ENCODE results near the gene EP300. TPM values are rescaled to one million over a fixed set of nuclear protein-coding genes. Genes with fewer than 3 reads are reported as not detected.
"Not testable (repeated sequence)": the region's sequence is repeated elsewhere in the genome, so short reads cannot be mapped to it uniquely, and the experiment has no call there.

Gene EP300
- polyA plus RNA-seq, 6 donors from 2014 or later: 17.0 to 41.3 (median 20.1) TPM

DNA sequence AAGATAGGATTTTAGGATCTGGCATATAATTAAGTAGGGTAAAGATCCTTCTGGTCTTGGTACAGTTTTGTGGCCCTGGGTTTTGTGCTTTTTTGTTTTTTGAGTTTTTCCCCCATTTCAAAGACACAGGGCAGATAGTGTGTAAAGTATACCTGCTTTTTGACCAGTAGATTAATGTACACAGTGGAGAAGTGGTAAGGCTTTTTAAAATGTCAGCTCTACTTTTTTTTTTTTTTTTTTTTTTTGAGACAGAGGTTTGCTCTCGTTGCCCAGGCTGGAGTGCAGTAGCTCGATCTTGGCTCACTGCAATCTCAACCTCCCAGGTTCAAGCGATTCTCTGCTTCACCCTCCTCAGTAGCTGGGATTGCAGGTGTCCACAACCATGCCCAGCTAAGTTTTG is 4.0 kb downstream of the EP300 start:
- Mint-ChIP-seq H3K4me3 (peak overlapping the region; percentile 12 to 99 (median 77)), H3K4me1 (peaks cover 48 to 77% (median 70%) of the 10 kb centered on the region in 3 donors), H3K27me3 (no peaks in the 10 kb centered on the region), H3K36me3 (peaks cover 6 to 10% of the 10 kb centered on the region in 2 donors), H3K9me3 (no peaks in the 10 kb centered on the region), H3K27ac (peak overlapping the region in 4 of 6 donors; percentile 26 to 69 (median 50))
- no peak for DNase-seq
- no peak for ATAC-seq (ENCODE audit: low read depth in 2 of 2)

DNA sequence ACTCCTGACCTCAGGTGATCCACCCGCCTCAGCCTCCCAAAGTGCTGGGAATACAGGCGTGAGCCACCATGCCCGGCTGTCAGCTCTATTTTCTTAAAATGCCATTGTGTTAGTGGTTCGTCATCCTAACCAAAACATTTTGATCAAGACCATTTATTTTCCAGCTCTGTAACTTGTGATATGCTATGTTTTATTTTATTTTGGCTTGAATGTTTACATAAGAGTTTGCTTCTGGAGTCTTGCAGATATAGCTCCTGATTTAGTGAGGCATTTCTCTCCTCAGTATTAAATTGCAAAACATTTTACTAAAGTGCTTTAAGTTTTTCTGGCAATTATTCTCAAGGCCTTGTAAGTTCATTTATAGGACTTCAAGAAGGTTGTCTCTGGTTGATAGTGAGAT is 4.4 kb downstream of the EP300 start:
- H3K4me3 Mint-ChIP-seq: peak overlapping the region; percentile 5 to 99 (median 74)
- peak overlapping the region in 2 of 6 donors; percentile 31 to 69 for H3K27ac Mint-ChIP-seq
- peaks cover 2 to 10% of the 10 kb centered on the region in 2 donors for H3K36me3 Mint-ChIP-seq
- ATAC-seq (ENCODE audit: low read depth in 2 of 2) (no peak), DNase-seq (no peak)
- peaks cover 46 to 82% (median 75%) of the 10 kb centered on the region in 3 donors for H3K4me1 Mint-ChIP-seq
- no peaks in the 10 kb centered on the region for H3K9me3 Mint-ChIP-seq
- H3K27me3 Mint-ChIP-seq: no peaks in the 10 kb centered on the region

DNA sequence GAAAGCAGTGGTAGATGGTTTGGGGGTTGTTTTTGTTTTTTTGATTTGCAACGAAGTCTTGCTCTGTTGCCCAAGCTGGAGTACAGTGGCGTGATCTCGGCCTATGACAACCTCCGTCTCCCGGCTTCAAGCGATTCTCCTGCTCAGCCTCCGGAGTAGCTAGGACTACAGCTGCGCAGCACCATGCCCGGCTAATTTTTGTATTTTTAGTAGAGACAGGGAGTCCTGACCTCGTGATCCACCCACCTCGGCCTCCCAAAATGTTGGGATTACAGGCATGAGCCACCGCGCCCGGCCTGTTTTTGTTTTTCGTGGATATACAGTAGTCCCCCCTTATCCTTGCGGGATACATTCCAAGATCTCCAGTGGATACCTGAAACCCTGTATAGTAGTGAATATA is 6.6 kb downstream of the EP300 start:
- DNase-seq (no peak), ATAC-seq (ENCODE audit: low read depth in 2 of 2) (no peak)
- H3K27me3 Mint-ChIP-seq: no peaks in the 10 kb centered on the region
- H3K9me3 Mint-ChIP-seq: no peaks in the 10 kb centered on the region
- H3K27ac Mint-ChIP-seq: peak overlapping the region in 2 of 6 donors; percentile 73 to 86
- peaks cover 8 to 9% of the 10 kb centered on the region in 2 donors for H3K36me3 Mint-ChIP-seq
- peaks cover 54 to 94% (median 84%) of the 10 kb centered on the region in 3 donors for H3K4me1 Mint-ChIP-seq
- peak overlapping the region in 3 of 8 donors; percentile 33 to 47 (median 42) for H3K4me3 Mint-ChIP-seq

GRCh38 chr22:41106122-41106968 is 14.0 kb downstream of the EP300 start:
- Mint-ChIP-seq H3K4me3 (no peak overlapping the region), H3K27me3 (no peaks in the 10 kb centered on the region), H3K36me3 (peaks cover 4 to 8% of the 10 kb centered on the region in 2 donors), H3K4me1 (peaks cover 36 to 66% (median 43%) of the 10 kb centered on the region in 3 donors), H3K9me3 (no peaks in the 10 kb centered on the region), H3K27ac (peak overlapping the region in 5 of 6 donors; percentile 8 to 93 (median 78))
- ATAC-seq (ENCODE audit: low read depth in 2 of 2): no peak
- no peak for DNase-seq

DNA sequence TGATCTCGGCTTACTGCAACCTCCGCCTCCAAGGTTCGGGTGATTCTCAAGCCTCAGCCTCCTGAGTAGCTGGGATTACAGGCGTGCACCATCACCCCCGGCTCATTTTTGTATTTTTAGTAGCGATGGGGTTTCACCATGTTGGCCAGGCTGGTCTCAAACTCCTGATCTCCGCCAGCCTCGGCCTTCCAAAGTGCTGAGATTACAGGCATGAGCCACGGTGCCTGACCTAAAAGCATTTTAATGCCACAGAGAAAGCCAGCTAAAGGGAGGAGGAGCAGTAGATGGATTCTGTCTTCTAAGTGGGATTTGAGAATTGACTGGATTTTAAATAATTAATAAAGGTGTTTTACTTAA is 14.6 kb downstream of the EP300 start:
- not testable (repeated sequence) for H3K9me3 Mint-ChIP-seq; H3K27me3 Mint-ChIP-seq; ATAC-seq (ENCODE audit: low read depth in 2 of 2); DNase-seq; H3K36me3 Mint-ChIP-seq; H3K4me3 Mint-ChIP-seq
- Mint-ChIP-seq H3K4me1 (peaks cover 35 to 62% (median 41%) of the 10 kb centered on the region in 3 donors), H3K27ac (peak overlapping the region in 3 of 6 donors; percentile 17 to 87 (median 38))

DNA sequence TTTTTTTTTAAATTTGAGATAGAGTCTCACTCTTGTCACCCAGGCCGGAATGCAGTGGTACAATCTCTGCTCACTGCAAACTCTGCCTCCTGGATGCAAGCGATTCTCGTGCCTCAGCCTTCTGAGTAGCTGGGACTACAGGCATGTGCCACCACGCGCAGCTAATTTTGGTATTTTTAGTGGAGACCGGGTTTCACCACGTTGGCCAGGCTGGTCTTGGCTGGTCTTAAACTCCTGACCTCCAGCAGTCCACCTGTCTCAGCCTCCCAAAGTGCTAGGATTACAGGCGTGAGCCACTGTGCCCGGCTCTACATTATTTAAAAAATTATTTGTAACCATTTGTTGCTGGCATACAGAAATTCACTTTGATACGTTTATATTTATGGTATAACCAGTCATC is 18.6 kb downstream of the EP300 start:
- ATAC-seq (ENCODE audit: low read depth in 2 of 2) (no peak), DNase-seq (no peak)
- Mint-ChIP-seq H3K9me3 (no peaks in the 10 kb centered on the region), H3K36me3 (no peaks in the 10 kb centered on the region), H3K4me3 (no peak overlapping the region), H3K27me3 (no peaks in the 10 kb centered on the region), H3K27ac (no peak overlapping the region), H3K4me1 (peaks cover 22 to 54% (median 46%) of the 10 kb centered on the region in 3 donors)

- H3K27ac Mint-ChIP-seq: peak overlapping the region in 1 of 6 donors; percentile 44
- no peak for DNase-seq
- peaks cover 5 to 8% of the 10 kb centered on the region in 2 donors for H3K36me3 Mint-ChIP-seq
- no peaks in the 10 kb centered on the region for H3K27me3 Mint-ChIP-seq
- H3K9me3 Mint-ChIP-seq: no peaks in the 10 kb centered on the region
- no peak overlapping the region for H3K4me3 Mint-ChIP-seq
- peaks cover 16 to 42% (median 31%) of the 10 kb centered on the region in 3 donors for H3K4me1 Mint-ChIP-seq
- ATAC-seq (ENCODE audit: low read depth in 2 of 2): no peak
Measured at GRCh38 chr22:41116342-41116741, 23.9 kb downstream of the EP300 start.

GRCh38 chr22:41117127-41117965 is 25.0 kb downstream of the EP300 start:
- peaks cover 5 to 8% of the 10 kb centered on the region in 2 donors for H3K36me3 Mint-ChIP-seq
- H3K4me3 Mint-ChIP-seq: no peak overlapping the region
- H3K27me3 Mint-ChIP-seq: no peaks in the 10 kb centered on the region
- peaks cover 22 to 41% (median 34%) of the 10 kb centered on the region in 3 donors for H3K4me1 Mint-ChIP-seq
- no peaks in the 10 kb centered on the region for H3K9me3 Mint-ChIP-seq
- no peak for ATAC-seq (ENCODE audit: low read depth in 2 of 2)
- H3K27ac Mint-ChIP-seq: peak overlapping the region in 3 of 6 donors; percentile 22 to 82 (median 49)
- DNase-seq: no peak

GRCh38 chr22:41123151-41123550 is 30.8 kb downstream of the EP300 start:
- H3K27me3 Mint-ChIP-seq: no peaks in the 10 kb centered on the region
- peaks cover 0 to 14% of the 10 kb centered on the region in 2 donors for H3K36me3 Mint-ChIP-seq
- DNase-seq: no peak
- no peaks in the 10 kb centered on the region for H3K9me3 Mint-ChIP-seq
- H3K4me3 Mint-ChIP-seq: no peak overlapping the region
- peak overlapping the region in 4 of 6 donors; percentile 13 to 89 (median 66) for H3K27ac Mint-ChIP-seq
- peaks cover 19 to 29% (median 22%) of the 10 kb centered on the region in 3 donors for H3K4me1 Mint-ChIP-seq
- ATAC-seq (ENCODE audit: low read depth in 2 of 2): no peak

- peak; percentile 34 to 49 for ATAC-seq (ENCODE audit: low read depth in 2 of 2)
- no peak for DNase-seq
- H3K9me3 Mint-ChIP-seq: no peaks in the 10 kb centered on the region
- H3K4me3 Mint-ChIP-seq: no peak overlapping the region
- peak overlapping the region in 4 of 6 donors; percentile 13 to 83 (median 26) for H3K27ac Mint-ChIP-seq
- peaks cover 0 to 14% of the 10 kb centered on the region in 2 donors for H3K36me3 Mint-ChIP-seq
- peaks cover 19 to 29% (median 22%) of the 10 kb centered on the region in 3 donors for H3K4me1 Mint-ChIP-seq
- H3K27me3 Mint-ChIP-seq: no peaks in the 10 kb centered on the region
Measured at GRCh38 chr22:41124086-41124485, 31.7 kb downstream of the EP300 start.

DNA sequence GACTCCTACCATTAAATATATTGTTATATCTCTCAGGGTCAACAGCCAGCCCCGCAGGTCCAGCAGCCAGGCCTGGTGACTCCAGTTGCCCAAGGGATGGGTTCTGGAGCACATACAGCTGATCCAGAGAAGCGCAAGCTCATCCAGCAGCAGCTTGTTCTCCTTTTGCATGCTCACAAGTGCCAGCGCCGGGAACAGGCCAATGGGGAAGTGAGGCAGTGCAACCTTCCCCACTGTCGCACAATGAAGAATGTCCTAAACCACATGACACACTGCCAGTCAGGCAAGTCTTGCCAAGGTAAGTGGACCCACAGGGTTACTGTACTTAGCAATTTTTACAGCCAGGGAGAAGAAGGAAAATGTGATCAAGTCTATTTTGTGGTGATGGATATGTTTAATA is 35.1 kb downstream of the EP300 start:
- H3K4me3 Mint-ChIP-seq: no peak overlapping the region
- no peaks in the 10 kb centered on the region for H3K9me3 Mint-ChIP-seq
- H3K27me3 Mint-ChIP-seq: no peaks in the 10 kb centered on the region
- peaks cover 0 to 30% of the 10 kb centered on the region in 2 donors for H3K36me3 Mint-ChIP-seq
- H3K27ac Mint-ChIP-seq: peak overlapping the region in 1 of 6 donors; percentile 59
- peaks cover 4 to 13% (median 11%) of the 10 kb centered on the region in 3 donors for H3K4me1 Mint-ChIP-seq
- DNase-seq: no peak
- ATAC-seq (ENCODE audit: low read depth in 2 of 2): no peak

GRCh38 chr22:41128606-41129005 is 36.2 kb downstream of the EP300 start:
- Mint-ChIP-seq H3K4me3 (no peak overlapping the region), H3K27me3 (no peaks in the 10 kb centered on the region), H3K9me3 (no peaks in the 10 kb centered on the region), H3K36me3 (peaks cover 0 to 30% of the 10 kb centered on the region in 2 donors), H3K27ac (no peak overlapping the region), H3K4me1 (peaks cover 0 to 8% (median 5%) of the 10 kb centered on the region in 3 donors)
- ATAC-seq (ENCODE audit: low read depth in 2 of 2): no peak
- DNase-seq: no peak

DNA sequence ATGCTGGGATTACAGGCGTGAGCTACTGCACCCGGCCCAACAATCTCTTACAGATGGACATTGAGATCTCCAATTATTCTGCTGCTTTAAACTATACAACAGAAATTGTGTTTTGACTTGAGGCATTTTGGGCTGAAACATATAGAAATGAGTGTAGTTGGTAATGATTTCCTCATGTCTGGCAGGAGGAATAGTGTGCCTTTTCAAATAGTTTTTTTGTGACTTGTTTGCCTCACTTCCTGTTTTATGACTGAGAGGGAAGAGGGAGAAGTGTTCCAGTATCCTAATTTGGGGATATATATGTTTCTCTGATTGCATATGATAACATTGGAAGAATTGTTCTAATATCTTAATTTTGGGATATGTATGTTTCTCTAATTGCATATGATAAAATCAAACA is 40.2 kb downstream of the EP300 start:
- H3K36me3 Mint-ChIP-seq: peaks cover 4 to 31% of the 10 kb centered on the region in 2 donors
- peaks cover 0 to 4% (median 0%) of the 10 kb centered on the region in 3 donors for H3K4me1 Mint-ChIP-seq
- H3K4me3 Mint-ChIP-seq: no peak overlapping the region
- no peaks in the 10 kb centered on the region for H3K9me3 Mint-ChIP-seq
- peak overlapping the region in 1 of 6 donors; percentile 30 for H3K27ac Mint-ChIP-seq
- ATAC-seq (ENCODE audit: low read depth in 2 of 2) (no peak), DNase-seq (no peak)
- no peaks in the 10 kb centered on the region for H3K27me3 Mint-ChIP-seq

Measured in naive B cell (primary cell).